H1 (cell line): ENCODE results near the gene PIK3R6.

Source experiments
- E2F6 ChIP-seq: IDR thresholded peaks from 2 replicates; pipeline ENCODE4 v1.6.1; 2012; ENCODE audit warnings: inconsistent platforms
- EZH2 ChIP-seq: fragments of 200-600 bp; sonication (generic); IDR thresholded peaks from 2 replicates; pipeline ENCODE4 v1.7.1; 2012; ENCODE audit warnings: low read depth, mild to moderate bottlenecking, moderate library complexity, low read length, inconsistent platforms; ENCODE audit not compliant: severe bottlenecking
- FOSL1 ChIP-seq: IDR thresholded peaks from 2 replicates; pipeline ENCODE4 v1.6.1; 2011; ENCODE audit warnings: mild to moderate bottlenecking, low read depth, low read length, moderate library complexity; ENCODE audit not compliant: insufficient read depth
- POLR2A ChIP-seq, 2 experiments: IDR thresholded peaks; 1 replicate in 1 of 2; 2 replicates in 1 of 2; pipeline ENCODE4 v1.6.1; 2011; ENCODE audit warnings: low read depth in 2 of 2, low read length in 2 of 2, mild to moderate bottlenecking in 2 of 2; ENCODE audit errors: control extremely low read depth in 1 of 2
- POLR2AphosphoS5 ChIP-seq: IDR thresholded peaks from 2 replicates; pipeline ENCODE4 v1.6.1; 2011; ENCODE audit warnings: low read depth, low read length
- RAD21 ChIP-seq, 2 experiments: IDR thresholded peaks in 1 of 2; conservative IDR thresholded peaks in 1 of 2; 2 replicates each; pipeline ENCODE4 v1.6.1; 2011; ENCODE audit warnings: low read depth in 2 of 2, low read length in 2 of 2, improper control_type of control experiment in 1 of 2, inconsistent platforms in 1 of 2, mild to moderate bottlenecking in 1 of 2, moderate library complexity in 1 of 2
- SIN3A ChIP-seq, 2 experiments: IDR thresholded peaks in 1 of 2; conservative IDR thresholded peaks in 1 of 2; 2 replicates each; pipeline ENCODE4 v1.6.1; 2011 to 2012; ENCODE audit warnings: low read length in 2 of 2, improper control_type of control experiment in 1 of 2, low read depth in 1 of 2, mild to moderate bottlenecking in 1 of 2
- SIX5 ChIP-seq: IDR thresholded peaks from 2 replicates; pipeline ENCODE4 v1.6.1; 2011; ENCODE audit warnings: mild to moderate bottlenecking, low read depth, low read length
- SUZ12 ChIP-seq: fragments of 200-600 bp; sonication (generic); IDR thresholded peaks from 2 replicates; pipeline ENCODE4 v1.6.1; 2012; ENCODE audit warnings: mild to moderate bottlenecking, inconsistent platforms, low read length, moderate library complexity, mixed read lengths
- TCF12 ChIP-seq: IDR thresholded peaks from 2 replicates; pipeline ENCODE4 v1.6.1; 2011; ENCODE audit warnings: low read depth, mild to moderate bottlenecking, low read length
- TF ChIP-seq, protein P1 (sequence below): IDR thresholded peaks from 2 replicates; pipeline ENCODE4 v1.6.1; 2012; ENCODE audit warnings: inconsistent platforms
- TF ChIP-seq, protein P2 (sequence below), 3 experiments: IDR thresholded peaks; 1 replicate in 2 of 3; 2 replicates in 1 of 3; pipeline versions ENCODE4 v1.5.1 to v1.6.1; 2011; ENCODE audit warnings: low read length in 3 of 3, mild to moderate bottlenecking in 3 of 3, inconsistent platforms in 2 of 3, low read depth in 1 of 3, moderate library complexity in 1 of 3; ENCODE audit not compliant: insufficient read depth in 1 of 3; ENCODE audit errors: control extremely low read depth in 1 of 3
- TF ChIP-seq, protein P3 (sequence below): IDR thresholded peaks from 2 replicates; pipeline ENCODE4 v1.6.1; 2011; ENCODE audit warnings: low read length, improper control_type of control experiment

DNA sequence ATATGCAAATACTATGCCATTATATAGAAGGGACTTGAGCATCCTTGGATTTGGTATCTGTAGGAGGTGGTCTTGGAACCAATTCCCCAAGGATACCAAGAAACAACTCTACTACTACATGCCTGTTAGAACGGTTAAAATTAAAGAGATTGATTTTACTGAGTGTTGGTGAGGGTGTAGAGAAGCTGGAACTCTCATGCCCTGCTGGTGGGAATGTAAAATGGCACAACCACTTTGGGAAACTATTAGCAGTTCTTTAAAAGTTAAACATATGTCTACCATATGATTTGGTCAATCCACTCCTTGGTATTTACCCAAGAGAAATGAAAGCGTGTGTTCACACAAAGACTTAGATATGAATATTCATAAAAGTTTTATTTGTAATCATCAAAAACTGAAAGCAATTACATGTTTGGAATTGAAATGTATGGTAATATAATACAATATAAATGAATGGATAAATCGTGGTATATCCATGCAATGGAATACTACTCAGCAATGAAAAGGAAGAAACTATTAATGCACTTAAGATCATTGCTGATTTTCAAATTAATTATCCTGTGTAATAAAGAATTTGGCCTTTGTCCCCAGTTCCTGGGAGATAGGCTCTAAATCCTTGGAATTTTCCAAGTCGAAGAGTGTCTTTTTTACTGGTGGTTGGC is 76.1 kb downstream of the PIK3R6 start:
- TF ChIP-seq, protein P1, sequence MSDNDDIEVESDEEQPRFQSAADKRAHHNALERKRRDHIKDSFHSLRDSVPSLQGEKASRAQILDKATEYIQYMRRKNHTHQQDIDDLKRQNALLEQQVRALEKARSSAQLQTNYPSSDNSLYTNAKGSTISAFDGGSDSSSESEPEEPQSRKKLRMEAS = no peak
- no peak for TF ChIP-seq SUZ12
- no peak for TF ChIP-seq TCF12
- TF ChIP-seq E2F6 = no peak
- TF ChIP-seq, protein P2, sequence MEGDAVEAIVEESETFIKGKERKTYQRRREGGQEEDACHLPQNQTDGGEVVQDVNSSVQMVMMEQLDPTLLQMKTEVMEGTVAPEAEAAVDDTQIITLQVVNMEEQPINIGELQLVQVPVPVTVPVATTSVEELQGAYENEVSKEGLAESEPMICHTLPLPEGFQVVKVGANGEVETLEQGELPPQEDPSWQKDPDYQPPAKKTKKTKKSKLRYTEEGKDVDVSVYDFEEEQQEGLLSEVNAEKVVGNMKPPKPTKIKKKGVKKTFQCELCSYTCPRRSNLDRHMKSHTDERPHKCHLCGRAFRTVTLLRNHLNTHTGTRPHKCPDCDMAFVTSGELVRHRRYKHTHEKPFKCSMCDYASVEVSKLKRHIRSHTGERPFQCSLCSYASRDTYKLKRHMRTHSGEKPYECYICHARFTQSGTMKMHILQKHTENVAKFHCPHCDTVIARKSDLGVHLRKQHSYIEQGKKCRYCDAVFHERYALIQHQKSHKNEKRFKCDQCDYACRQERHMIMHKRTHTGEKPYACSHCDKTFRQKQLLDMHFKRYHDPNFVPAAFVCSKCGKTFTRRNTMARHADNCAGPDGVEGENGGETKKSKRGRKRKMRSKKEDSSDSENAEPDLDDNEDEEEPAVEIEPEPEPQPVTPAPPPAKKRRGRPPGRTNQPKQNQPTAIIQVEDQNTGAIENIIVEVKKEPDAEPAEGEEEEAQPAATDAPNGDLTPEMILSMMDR (IDR thresholded peaks at IDR 0.05; ENCODE audit: control extremely low read depth in 1 of 3, insufficient read depth in 1 of 3, low read depth in 1 of 3, low read length in 3 of 3) = peak in 1 of 3 experiments; percentile 22; a peak in 1 of 4 replicates
- no peak for TF ChIP-seq POLR2AphosphoS5
- TF ChIP-seq, protein P3, sequence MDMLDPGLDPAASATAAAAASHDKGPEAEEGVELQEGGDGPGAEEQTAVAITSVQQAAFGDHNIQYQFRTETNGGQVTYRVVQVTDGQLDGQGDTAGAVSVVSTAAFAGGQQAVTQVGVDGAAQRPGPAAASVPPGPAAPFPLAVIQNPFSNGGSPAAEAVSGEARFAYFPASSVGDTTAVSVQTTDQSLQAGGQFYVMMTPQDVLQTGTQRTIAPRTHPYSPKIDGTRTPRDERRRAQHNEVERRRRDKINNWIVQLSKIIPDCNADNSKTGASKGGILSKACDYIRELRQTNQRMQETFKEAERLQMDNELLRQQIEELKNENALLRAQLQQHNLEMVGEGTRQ = no peak
- no peak for TF ChIP-seq FOSL1
- no peak for TF ChIP-seq SIN3A (conservative IDR thresholded peaks at IDR 0.05 in 1 of 2, IDR thresholded peaks at IDR 0.05 in 1 of 2; ENCODE audit: low read depth in 1 of 2, low read length in 2 of 2)
- TF ChIP-seq POLR2A (IDR thresholded peaks at IDR 0.05; ENCODE audit: control extremely low read depth in 1 of 2, low read depth in 2 of 2, low read length in 2 of 2) = no peak
- no peak for TF ChIP-seq RAD21 (IDR thresholded peaks at IDR 0.05 in 1 of 2, conservative IDR thresholded peaks at IDR 0.05 in 1 of 2; ENCODE audit: low read depth in 2 of 2, low read length in 2 of 2)
- TF ChIP-seq SIX5 = no peak
- no peak for TF ChIP-seq EZH2
